Keratinocyte (primary cell): ENCODE results near the gene KCNQ4. TPM values are rescaled to one million over a fixed set of nuclear protein-coding genes. Genes with fewer than 3 reads are reported as not detected.

Source experiments
- DNase-seq: peaks from one replicate; pipeline ENCODE4 v3.0.0-alpha.2; 2011; ENCODE audit warnings: low read depth, missing footprints, low spot score
- FAIRE-seq: peaks from 2 replicates; lab custom pipeline; 2011; peaks lifted over from hg19 to GRCh38; lab: Jason Lieb, UNC
- H2AFZ ChIP-seq: 2 replicates; pipeline ENCODE4 v1.6.0; 2012; ENCODE audit warnings: low read length, control low read depth, inconsistent platforms; ENCODE audit not compliant: control insufficient read depth
- H3K27ac ChIP-seq: 2 replicates; pipeline ENCODE4 v1.5.1; 2011; ENCODE audit warnings: low read length; ENCODE audit not compliant: control insufficient read depth, insufficient read depth
- H3K27me3 ChIP-seq: 3 replicates; pipeline ENCODE4 v1.6.0; 2011; ENCODE audit warnings: low read length; ENCODE audit not compliant: control insufficient read depth, insufficient read depth; ENCODE audit errors: extremely low read depth
- H3K36me3 ChIP-seq, 2 experiments: 2 replicates in 1 of 2; 3 replicates in 1 of 2; pipeline ENCODE4 v1.5.1; 2011; ENCODE audit warnings: low read length in 2 of 2, mild to moderate bottlenecking in 1 of 2; ENCODE audit not compliant: control insufficient read depth in 2 of 2, insufficient read depth in 2 of 2; ENCODE audit errors: extremely low read depth in 1 of 2
- H3K4me1 ChIP-seq: 3 replicates; pipeline ENCODE4 v1.5.1; 2011; ENCODE audit warnings: low read length; ENCODE audit not compliant: control insufficient read depth, insufficient read depth; ENCODE audit errors: extremely low read depth
- H3K4me2 ChIP-seq: 3 replicates; pipeline ENCODE4 v1.6.0; 2011; ENCODE audit warnings: low read depth, low read length; ENCODE audit not compliant: control insufficient read depth, insufficient read depth; ENCODE audit errors: extremely low read depth
- H3K4me3 ChIP-seq, 3 experiments: fragments of 200-600 bp in 1 of 3; sonication (generic) in 1 of 3; 2 replicates in 2 of 3; 3 replicates in 1 of 3; pipeline ENCODE4 v1.5.1; 2011 to 2016; ENCODE audit warnings: low read length in 3 of 3, mild to moderate bottlenecking in 3 of 3, control low read depth in 2 of 3, inconsistent platforms in 1 of 3, low read depth in 1 of 3, mixed read lengths in 1 of 3, mixed run types in 1 of 3, moderate library complexity in 1 of 3; ENCODE audit not compliant: control insufficient read depth in 2 of 3, insufficient read depth in 2 of 3; ENCODE audit errors: extremely low read depth in 1 of 3
- H3K79me2 ChIP-seq: 2 replicates; pipeline ENCODE4 v1.6.0; 2012; ENCODE audit warnings: low read length; ENCODE audit not compliant: control insufficient read depth, insufficient read depth
- H3K9ac ChIP-seq: 3 replicates; pipeline ENCODE4 v1.6.0; 2011; ENCODE audit warnings: low read length; ENCODE audit not compliant: control insufficient read depth, insufficient read depth; ENCODE audit errors: extremely low read depth
- H3K9me1 ChIP-seq: 3 replicates; pipeline ENCODE4 v1.6.0; 2011; ENCODE audit warnings: low read length; ENCODE audit not compliant: control insufficient read depth, insufficient read depth; ENCODE audit errors: extremely low read depth
- H3K9me3 ChIP-seq: 2 replicates; pipeline ENCODE4 v1.5.1; 2012; ENCODE audit warnings: low read depth, low read length; ENCODE audit not compliant: control insufficient read depth
- H4K20me1 ChIP-seq: 3 replicates; pipeline ENCODE4 v1.6.0; 2011; ENCODE audit warnings: low read length; ENCODE audit not compliant: control insufficient read depth, insufficient read depth; ENCODE audit errors: extremely low read depth
- EZH2 ChIP-seq: IDR thresholded peaks from one replicate; pipeline ENCODE4 v1.6.1; 2012; ENCODE audit warnings: inconsistent platforms, mild to moderate bottlenecking, low read length, moderate library complexity
- dilution Hi-C: fragments of 300-500 bp; cut with MboI; formaldehyde crosslinking; loops from one replicate; pipeline ENCODE4 v1.7.0; 2020; ENCODE audit warnings: low sequenced_read_pairs; ENCODE audit not compliant: extremely low pct_ligation_motif_present
- polyA plus RNA-seq, 5 experiments: library from polyadenylated mRNA; depleted of rRNA in 3 of 5; stranded (reverse) in 3 of 5; stranded (forward) in 1 of 5; unstranded in 1 of 5; fragments of >200 nt; gene quantifications; 1 replicate in 1 of 5; 2 replicates in 3 of 5; 3 replicates in 1 of 5; pipeline versions ENCODE4 v1.2.1 to v1.2.3, GENCODE V29; 2011 to 2012; ENCODE audit warnings: missing spikeins in 2 of 5, low read depth in 1 of 5, low replicate concordance in 1 of 5
- TF ChIP-seq, protein P1 (sequence below), 3 experiments: IDR thresholded peaks in 1 of 3; conservative IDR thresholded peaks in 1 of 3; optimal IDR thresholded peaks in 1 of 3; 2 replicates in 2 of 3; 3 replicates in 1 of 3; pipeline versions ENCODE3 to v1.5.1; 2011; ENCODE audit warnings: low read length in 3 of 3, mild to moderate bottlenecking in 3 of 3, moderate library complexity in 2 of 3, control low read depth in 1 of 3, inconsistent platforms in 1 of 3; ENCODE audit not compliant: insufficient read depth in 2 of 3; ENCODE audit errors: extremely low read depth in 1 of 3

KCNQ4 gene
- polyA plus RNA-seq, 1 donor (not counting 4 experiments of a cell fraction or from before 2014, with no cell fraction given), result not detected

DNA sequence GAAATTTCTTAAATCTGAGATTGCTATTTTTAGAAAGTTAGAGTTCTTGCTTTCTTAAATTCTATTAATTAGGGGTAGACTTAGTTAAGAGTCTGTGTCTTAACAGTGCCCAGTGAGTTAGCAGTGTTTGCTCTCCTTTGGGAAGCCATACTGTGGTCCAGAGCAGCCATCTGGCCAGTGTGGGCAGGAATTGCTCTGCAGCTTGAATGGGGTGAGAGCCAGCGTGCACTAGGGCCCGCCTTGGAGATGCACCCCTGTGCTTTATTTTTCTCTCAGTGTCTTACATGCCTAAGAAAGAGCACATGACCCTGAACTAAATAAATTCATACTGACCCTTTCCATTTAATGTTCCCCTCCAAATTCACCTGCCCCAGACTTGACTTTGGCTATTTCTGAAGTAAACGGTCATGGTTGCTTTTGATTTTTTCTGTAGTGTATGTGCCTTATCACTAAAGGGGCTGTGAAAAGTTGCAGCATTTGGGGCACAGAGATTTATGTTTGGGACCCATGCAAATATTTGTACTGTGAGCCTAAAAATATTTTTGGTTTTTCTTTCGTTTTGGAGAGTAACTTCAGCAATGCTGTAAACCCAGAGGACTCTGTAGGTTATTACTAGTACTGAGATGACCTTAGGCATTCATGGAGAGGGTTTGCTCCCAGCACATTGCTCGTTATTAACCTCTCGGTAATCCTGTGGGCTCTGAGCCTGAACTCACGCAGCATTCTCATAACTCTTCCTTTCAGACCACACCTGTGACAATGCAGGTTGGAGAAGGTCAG lies 21.3 kb upstream of the KCNQ4 start:
- H3K4me3 ChIP-seq, result no peak overlapping the region
- H3K27ac ChIP-seq, result no peak overlapping the region
- no peak for FAIRE-seq
- no peak for TF ChIP-seq EZH2
- TF ChIP-seq, protein P1, sequence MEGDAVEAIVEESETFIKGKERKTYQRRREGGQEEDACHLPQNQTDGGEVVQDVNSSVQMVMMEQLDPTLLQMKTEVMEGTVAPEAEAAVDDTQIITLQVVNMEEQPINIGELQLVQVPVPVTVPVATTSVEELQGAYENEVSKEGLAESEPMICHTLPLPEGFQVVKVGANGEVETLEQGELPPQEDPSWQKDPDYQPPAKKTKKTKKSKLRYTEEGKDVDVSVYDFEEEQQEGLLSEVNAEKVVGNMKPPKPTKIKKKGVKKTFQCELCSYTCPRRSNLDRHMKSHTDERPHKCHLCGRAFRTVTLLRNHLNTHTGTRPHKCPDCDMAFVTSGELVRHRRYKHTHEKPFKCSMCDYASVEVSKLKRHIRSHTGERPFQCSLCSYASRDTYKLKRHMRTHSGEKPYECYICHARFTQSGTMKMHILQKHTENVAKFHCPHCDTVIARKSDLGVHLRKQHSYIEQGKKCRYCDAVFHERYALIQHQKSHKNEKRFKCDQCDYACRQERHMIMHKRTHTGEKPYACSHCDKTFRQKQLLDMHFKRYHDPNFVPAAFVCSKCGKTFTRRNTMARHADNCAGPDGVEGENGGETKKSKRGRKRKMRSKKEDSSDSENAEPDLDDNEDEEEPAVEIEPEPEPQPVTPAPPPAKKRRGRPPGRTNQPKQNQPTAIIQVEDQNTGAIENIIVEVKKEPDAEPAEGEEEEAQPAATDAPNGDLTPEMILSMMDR (optimal IDR thresholded peaks at IDR 0.05 in 1 of 3, IDR thresholded peaks at IDR 0.05 in 1 of 3, conservative IDR thresholded peaks at IDR 0.05 in 1 of 3; ENCODE audit: extremely low read depth in 1 of 3, insufficient read depth in 2 of 3, low read length in 3 of 3), result no peak
- H3K9me1 ChIP-seq, result no peaks in the 10 kb centered on the region
- no peaks in the 10 kb centered on the region for H3K4me1 ChIP-seq
- H3K79me2 ChIP-seq, result no peaks in the 10 kb centered on the region
- no peaks in the 10 kb centered on the region for H3K27me3 ChIP-seq
- no peaks in the 10 kb centered on the region for H4K20me1 ChIP-seq
- no peak overlapping the region for H3K4me2 ChIP-seq
- H3K9me3 ChIP-seq, result no peaks in the 10 kb centered on the region
- dilution Hi-C loops, result no loop called here
- DNase-seq, result no peak
- no peak overlapping the region for H3K9ac ChIP-seq
- H2AFZ ChIP-seq, result no peak overlapping the region
- H3K36me3 ChIP-seq, result peaks cover 39 to 47% of the 10 kb centered on the region in 2 experiments

DNA sequence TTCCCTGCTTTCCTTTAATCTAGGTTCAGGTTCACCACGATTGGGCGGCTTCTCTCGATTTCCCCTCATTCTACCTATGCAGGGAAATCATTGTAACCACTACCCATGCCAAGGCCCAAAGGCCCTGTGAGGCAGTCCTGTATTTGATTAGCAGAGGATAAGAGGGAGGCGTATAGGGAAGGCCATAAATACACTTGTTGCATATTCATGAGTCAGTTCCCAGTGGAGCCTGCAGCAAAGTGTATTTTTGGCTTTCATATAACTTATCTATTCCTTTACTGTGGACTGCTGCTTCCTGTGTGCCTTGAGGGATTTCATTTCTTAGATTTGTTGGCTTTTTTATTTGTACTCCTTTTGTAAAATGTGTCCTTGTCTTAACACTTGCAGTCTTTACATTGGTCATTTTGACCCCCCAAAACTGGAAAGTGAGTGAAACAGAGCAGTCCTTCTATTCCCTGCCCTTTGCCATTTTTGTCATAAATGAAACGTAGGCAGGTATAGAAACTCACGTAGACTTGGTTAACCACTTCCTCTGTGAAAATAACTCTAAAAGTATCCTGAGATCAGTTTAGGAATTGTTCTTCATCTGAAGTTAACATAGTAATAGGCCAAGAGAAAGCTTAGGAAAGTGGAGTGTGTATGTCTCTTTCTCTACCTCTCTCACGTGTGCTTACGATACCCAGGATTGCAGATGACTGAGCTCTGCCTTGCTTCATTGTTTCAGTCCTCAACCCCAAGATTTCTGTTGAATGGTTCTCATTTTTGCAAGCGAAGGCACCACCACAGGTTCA lies 19.6 kb upstream of the KCNQ4 start:
- no peaks in the 10 kb centered on the region for H3K9me1 ChIP-seq
- no peak for FAIRE-seq
- dilution Hi-C loops, result no loop called here
- H3K27me3 ChIP-seq, result no peaks in the 10 kb centered on the region
- no peak for DNase-seq
- no peaks in the 10 kb centered on the region for H3K9me3 ChIP-seq
- H4K20me1 ChIP-seq, result no peaks in the 10 kb centered on the region
- TF ChIP-seq EZH2, result no peak
- TF ChIP-seq, protein P1 (optimal IDR thresholded peaks at IDR 0.05 in 1 of 3, IDR thresholded peaks at IDR 0.05 in 1 of 3, conservative IDR thresholded peaks at IDR 0.05 in 1 of 3; ENCODE audit: extremely low read depth in 1 of 3, insufficient read depth in 2 of 3, low read length in 3 of 3), result no peak
- no peaks in the 10 kb centered on the region for H3K79me2 ChIP-seq
- H3K4me3 ChIP-seq, result no peak overlapping the region
- no peaks in the 10 kb centered on the region for H3K4me1 ChIP-seq
- H2AFZ ChIP-seq, result no peak overlapping the region
- H3K9ac ChIP-seq, result no peak overlapping the region
- no peak overlapping the region for H3K4me2 ChIP-seq
- H3K27ac ChIP-seq, result no peak overlapping the region
- H3K36me3 ChIP-seq, result peaks cover 34 to 38% of the 10 kb centered on the region in 2 experiments
